GM21619 (cell line): ENCODE data around the gene FCHSD2.
"Not testable (repeated sequence)": the region's sequence is repeated elsewhere in the genome, so short reads cannot be mapped to it uniquely, and the experiment has no call there.

Experiments
- ATAC-seq: cut with Tn5 transposase; IDR thresholded peaks from one replicate; pipeline ENCODE4 v1.9.1; 2021; ENCODE audit not compliant: unreplicated experiment

The FCHSD2 gene

GRCh38 chr11:73017024-73017751 lies 124.9 kb downstream of the FCHSD2 start:
- ATAC-seq: no peak

DNA sequence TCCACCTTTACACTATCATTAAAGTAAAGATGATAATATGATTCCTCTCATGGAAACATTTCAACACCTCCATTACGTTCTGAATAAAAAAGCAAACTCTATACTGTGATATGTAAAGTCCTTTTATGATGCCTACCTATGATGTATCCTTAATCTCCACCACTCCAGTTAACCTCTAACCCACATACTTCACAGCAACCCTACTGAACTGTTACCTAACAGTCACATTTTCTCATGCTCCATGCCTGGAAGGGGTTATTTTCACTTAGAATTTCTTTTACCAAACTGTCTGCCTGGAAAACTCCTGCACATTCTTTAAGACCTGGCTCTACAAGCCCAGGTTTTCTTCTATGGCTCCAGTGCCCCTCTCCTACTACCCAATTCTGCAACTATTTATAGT lies 129.1 kb downstream of the FCHSD2 start:
- ATAC-seq: no peak

GRCh38 chr11:73012121-73012863 lies 129.8 kb downstream of the FCHSD2 start:
- ATAC-seq: no peak

DNA sequence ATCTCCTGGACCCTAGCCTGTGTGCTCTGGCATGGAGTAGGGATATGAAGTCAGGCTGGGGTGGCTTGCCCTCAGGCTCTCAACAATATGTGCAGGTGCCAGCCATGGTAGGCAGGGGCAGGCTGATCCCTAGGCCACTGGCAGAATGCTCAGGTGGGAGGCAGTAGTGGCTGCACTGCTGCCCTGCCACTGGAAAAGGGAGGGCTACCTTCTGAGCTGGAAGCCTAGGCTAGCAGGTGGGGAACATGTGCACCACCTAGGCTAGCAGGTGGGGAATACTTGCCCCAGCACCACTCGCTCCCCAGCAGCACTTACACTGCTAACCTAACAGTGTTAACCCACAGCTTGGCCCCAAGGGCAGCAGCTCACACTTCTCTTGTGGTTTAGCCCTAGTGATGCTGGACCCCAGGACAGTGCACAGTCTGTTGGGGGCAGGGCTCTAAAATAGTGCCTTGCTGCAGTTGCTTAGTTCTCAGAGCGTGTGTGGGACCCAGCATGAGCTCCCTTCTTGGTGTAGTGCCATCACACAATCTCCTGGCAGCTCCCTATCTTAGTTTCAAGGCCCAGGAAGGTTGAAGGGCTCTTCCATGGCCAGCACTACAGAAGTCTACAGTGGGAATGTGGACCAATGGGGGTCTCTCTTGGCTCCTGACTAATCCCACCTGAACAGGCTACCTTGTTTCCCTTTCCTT lies 130.8 kb downstream of the FCHSD2 start:
- ATAC-seq: no peak

- no peak for ATAC-seq
Measured at GRCh38 chr11:73009972-73010371, 132.1 kb downstream of the FCHSD2 start.

GRCh38 chr11:73004088-73004487 lies 138.0 kb downstream of the FCHSD2 start:
- no peak for ATAC-seq

DNA sequence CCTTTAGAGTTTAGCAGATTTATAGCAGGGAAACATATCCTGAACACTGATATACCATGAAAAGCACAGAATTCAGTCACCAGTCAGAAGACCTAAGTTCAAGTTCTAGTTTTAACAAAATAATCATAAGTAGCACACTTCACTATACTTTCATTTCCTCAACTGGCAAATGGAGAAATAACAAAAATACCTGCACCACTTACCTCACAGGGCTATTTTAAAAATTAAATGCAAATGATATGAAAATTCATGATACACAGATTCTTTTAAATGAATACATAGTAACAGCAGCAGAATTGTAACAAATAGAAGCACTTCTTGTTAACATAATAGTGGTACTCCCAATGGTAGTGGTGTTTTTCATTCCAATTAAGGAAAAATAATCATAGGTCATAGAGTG lies 139.0 kb downstream of the FCHSD2 start:
- ATAC-seq: no peak

- no peak for ATAC-seq
Measured at GRCh38 chr11:73002214-73002613, 139.9 kb downstream of the FCHSD2 start.

DNA sequence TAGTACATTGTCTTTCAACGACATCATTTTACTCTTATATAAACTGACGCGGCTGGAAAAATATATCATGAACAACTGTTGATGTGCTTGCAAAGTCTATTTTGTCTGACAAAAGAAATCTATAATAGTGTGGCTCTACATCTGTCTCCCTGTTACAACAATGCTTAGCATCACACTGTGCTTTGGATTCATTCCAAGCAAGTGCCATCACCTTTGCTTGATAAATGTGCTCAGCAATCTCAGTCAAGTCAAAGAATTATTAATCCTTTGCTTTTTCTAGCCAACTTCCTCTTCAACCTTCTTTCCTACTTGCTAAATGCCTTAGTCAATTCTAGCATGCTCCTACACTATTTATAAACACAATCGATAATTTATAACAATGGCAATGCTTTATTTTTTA lies 140.5 kb downstream of the FCHSD2 start:
- ATAC-seq: no peak

GRCh38 chr11:72998676-72999075 lies 143.4 kb downstream of the FCHSD2 start:
- ATAC-seq: no peak

GRCh38 chr11:72996959-72997358 lies 145.2 kb downstream of the FCHSD2 start:
- ATAC-seq: no peak

- no peak for ATAC-seq
Measured at GRCh38 chr11:72989727-72990126, 152.4 kb downstream of the FCHSD2 start.

GRCh38 chr11:72988821-72989220 lies 153.3 kb downstream of the FCHSD2 start:
- ATAC-seq: no peak

- no peak for ATAC-seq
Measured at GRCh38 chr11:72985645-72986044, 156.5 kb downstream of the FCHSD2 start.

- ATAC-seq: no peak
Measured at GRCh38 chr11:72984453-72985077, 157.6 kb downstream of the FCHSD2 start.

DNA sequence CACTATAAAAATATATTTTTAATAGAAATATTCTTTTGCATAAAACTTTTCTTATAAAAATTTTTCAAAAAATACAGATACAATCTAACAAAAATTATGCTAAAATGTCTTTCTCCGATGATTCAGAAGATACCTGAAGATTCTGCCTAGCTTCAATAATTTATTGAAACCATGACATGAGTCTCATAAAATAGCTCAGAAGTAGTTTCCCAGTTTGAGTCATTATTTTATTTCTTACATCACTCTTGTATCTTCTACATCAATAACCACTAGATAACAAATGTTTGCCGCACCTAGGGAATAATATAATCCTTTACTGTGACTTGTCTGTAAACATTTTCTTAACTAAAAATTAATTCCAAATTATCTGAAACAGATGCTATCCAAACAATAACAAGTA lies 158.6 kb downstream of the FCHSD2 start:
- no peak for ATAC-seq

DNA sequence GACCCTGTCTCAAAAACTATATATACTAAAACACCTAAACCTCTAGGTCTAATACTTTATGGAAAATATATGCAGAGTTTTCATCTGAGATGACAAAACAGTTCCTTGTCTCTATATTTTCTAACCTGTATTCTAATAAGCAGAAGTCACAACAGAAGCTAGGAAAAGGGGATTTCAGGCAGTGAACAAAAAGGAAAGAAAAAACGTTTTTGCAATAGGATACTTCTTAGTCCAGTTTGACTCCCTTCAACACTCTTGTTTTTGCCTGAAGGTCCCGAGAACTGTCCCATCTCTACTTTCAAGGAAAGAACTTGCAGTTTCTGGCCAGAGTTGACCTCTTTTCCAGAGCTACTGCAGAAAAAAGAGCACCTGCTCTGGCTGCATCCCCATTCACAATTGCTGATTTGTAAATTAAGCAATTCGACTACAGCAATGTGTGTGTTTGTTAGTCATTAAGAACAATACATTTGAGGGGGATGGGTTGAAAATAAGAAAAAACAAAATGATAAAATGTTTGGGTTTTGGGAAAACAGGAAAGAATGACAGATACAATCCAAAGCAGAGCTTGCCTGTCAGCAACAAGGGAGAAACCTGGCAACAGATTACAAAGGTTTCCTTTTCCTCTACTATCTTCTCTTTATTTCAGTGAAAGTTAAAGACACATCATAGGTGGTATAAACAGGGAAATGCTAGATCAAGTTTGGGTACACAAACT lies 160.0 kb downstream of the FCHSD2 start:
- ATAC-seq: no peak

DNA sequence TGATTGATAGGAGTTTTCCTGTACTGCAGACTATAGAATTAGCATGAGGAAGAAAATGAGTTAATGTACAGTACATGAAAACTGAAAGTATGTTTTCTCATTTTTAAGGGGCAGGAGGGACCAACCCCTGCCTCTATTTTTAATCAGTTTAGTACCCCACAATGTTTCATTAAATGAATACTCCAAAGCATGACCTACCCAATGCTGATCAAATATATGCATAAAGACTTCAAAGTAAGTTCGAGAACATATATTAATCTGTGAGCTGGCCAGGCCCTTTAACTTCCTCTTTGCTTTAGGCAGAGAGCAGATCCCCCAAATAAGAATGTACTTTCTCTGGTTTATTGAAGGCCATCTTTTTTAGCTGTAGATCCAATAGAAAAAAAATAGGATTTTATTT lies 161.0 kb downstream of the FCHSD2 start:
- ATAC-seq: no peak

DNA sequence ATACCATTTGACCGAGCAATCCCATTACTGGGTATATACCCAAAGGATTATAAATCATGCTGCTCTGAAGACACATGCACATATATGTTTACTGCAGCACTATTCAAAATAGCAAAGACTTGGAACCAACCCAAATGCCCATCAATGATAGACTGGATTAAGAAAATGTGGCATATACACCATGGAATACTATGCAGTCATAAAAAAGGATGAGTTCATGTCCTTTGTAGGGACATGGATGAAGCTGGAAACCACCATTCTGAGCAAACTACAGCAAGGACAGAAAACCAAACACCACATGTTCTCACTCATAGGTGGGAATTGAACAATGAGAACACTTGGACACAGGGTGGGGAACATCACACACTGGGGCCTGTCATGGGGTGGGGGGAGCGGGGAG lies 164.3 kb downstream of the FCHSD2 start:
- not testable (repeated sequence) for ATAC-seq

- ATAC-seq: not testable (repeated sequence)
Measured at GRCh38 chr11:72976522-72976892, 165.6 kb downstream of the FCHSD2 start.
